AG04450 (cell line): ENCODE results near the gene USP12. TPM values are rescaled to one million over a fixed set of nuclear protein-coding genes. Genes with fewer than 3 reads are reported as not detected.
"Not testable (repeated sequence)": the region's sequence is repeated elsewhere in the genome, so short reads cannot be mapped to it uniquely, and the experiment has no call there.

ENCODE experiments used
- CTCF ChIA-PET: fragments of 300-600, 350-600 bp; formaldehyde crosslinking; extraction: SDS; loops from one replicate; lab custom pipeline; 2022; ENCODE audit warnings: antibody characterized with exemption, inconsistent platforms; lab: Charles Lee
- POLR2A ChIA-PET: fragments of 350-600 bp; formaldehyde crosslinking; extraction: SDS; loops from one replicate; lab custom pipeline; 2021; ENCODE audit warnings: antibody characterized with exemption, inconsistent platforms; lab: Yijun Ruan, JAX
- DNase-seq: peaks from one replicate; pipeline ENCODE4 v3.0.0-alpha.2; 2011; ENCODE audit warnings: low read depth, low spot score
- H3K27ac ChIP-seq: one replicate; pipeline ENCODE4 v1.5.1; 2012; ENCODE audit warnings: low read depth, low read length, control low read depth
- H3K27me3 ChIP-seq: one replicate; pipeline ENCODE4 v1.6.0; 2012; ENCODE audit warnings: low read length; ENCODE audit not compliant: control insufficient read depth, insufficient read depth
- H3K4me3 ChIP-seq: 2 replicates; pipeline ENCODE4 v1.5.1; 2011; ENCODE audit warnings: mild to moderate bottlenecking, low read depth, low read length, control low read depth
- H3K9me3 ChIP-seq: 2 replicates; pipeline ENCODE4 v1.5.1; 2012; ENCODE audit warnings: low read length; ENCODE audit not compliant: control insufficient read depth, insufficient read depth
- polyA plus RNA-seq: library from polyadenylated mRNA; depleted of rRNA; stranded (reverse); fragments of >200 nt; gene quantifications from 2 replicates; pipeline ENCODE4 v1.2.3, GENCODE V29; 2011
- TF ChIP-seq, protein P1 (sequence below): IDR thresholded peaks from 2 replicates; pipeline ENCODE4 v1.5.1; 2011; ENCODE audit warnings: low read depth, low read length, control low read depth, inconsistent platforms

The USP12 gene
- polyA plus RNA-seq, 1 experiment, result 18.0 TPM

DNA sequence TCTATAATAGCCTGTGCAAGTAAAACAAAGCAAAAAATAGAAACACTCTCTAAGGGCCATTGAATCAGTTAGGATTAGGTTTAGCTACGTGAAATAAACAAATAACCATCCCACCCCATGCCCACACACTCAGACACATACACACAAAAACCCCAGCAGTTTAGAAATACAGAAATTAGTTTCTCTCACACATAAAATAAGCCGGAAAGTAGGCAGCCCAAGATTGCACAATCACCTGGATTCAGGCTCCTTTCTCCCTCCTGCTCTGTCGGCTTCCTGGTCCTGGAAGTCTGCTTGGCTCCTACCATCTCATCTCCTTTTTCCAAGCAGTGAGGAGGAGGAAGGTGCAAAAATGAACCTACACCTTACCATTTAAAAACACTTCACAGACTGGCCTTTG lies 22.6 kb upstream of the USP12 start:
- ChIA-PET CTCF (interaction anchor here (0.9 to 1.4 kb wide), 4 partner anchors 10 to 209 kb away, joined by 3 to 6 read pairs (median 3); no protein-coding TSS in a partner anchor), POLR2A (interaction anchor here (0.5 to 1.4 kb wide), 3 partner anchors 9 to 57 kb away, joined by 3 to 4 read pairs (median 3); partner anchors contain the start of gene RPL21)
- Histone ChIP-seq H3K9me3 (peaks cover 4% of the 10 kb centered on the region; the same call in 1 of the 2 replicates), H3K27ac (no peak overlapping the region), H3K27me3 (no peaks in the 10 kb centered on the region), H3K4me3 (no peak overlapping the region)
- DNase-seq, result no peak
- TF ChIP-seq, protein P1, sequence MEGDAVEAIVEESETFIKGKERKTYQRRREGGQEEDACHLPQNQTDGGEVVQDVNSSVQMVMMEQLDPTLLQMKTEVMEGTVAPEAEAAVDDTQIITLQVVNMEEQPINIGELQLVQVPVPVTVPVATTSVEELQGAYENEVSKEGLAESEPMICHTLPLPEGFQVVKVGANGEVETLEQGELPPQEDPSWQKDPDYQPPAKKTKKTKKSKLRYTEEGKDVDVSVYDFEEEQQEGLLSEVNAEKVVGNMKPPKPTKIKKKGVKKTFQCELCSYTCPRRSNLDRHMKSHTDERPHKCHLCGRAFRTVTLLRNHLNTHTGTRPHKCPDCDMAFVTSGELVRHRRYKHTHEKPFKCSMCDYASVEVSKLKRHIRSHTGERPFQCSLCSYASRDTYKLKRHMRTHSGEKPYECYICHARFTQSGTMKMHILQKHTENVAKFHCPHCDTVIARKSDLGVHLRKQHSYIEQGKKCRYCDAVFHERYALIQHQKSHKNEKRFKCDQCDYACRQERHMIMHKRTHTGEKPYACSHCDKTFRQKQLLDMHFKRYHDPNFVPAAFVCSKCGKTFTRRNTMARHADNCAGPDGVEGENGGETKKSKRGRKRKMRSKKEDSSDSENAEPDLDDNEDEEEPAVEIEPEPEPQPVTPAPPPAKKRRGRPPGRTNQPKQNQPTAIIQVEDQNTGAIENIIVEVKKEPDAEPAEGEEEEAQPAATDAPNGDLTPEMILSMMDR, result no peak

DNA sequence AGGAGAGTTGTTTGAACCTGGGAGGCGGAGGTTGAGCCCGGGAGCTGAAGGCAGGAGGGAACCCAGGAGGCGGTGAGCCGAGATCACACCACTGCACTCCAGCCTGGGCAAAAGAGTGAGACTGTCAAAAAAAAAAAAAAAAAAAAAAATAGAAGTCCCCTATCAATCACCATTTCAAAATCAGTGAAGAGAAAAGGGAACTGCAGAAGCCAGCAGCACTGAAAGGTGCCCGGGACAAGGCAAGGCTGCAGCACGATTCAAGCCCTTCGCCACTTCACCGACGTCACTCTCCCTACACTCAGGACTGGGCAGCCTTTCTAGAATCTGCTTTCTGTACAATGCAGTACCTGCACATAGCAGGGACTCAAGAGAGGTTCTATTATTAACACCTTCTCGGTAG lies 21.9 kb upstream of the USP12 start:
- DNase-seq, result no peak
- POLR2A ChIA-PET, result no interaction called here
- Histone ChIP-seq H3K27ac (no peak overlapping the region), H3K4me3 (no peak overlapping the region), H3K9me3 (peaks cover 4% of the 10 kb centered on the region; the same call in 1 of the 2 replicates), H3K27me3 (no peaks in the 10 kb centered on the region)
- CTCF ChIA-PET, result no interaction called here
- TF ChIP-seq, protein P1, result no peak

DNA sequence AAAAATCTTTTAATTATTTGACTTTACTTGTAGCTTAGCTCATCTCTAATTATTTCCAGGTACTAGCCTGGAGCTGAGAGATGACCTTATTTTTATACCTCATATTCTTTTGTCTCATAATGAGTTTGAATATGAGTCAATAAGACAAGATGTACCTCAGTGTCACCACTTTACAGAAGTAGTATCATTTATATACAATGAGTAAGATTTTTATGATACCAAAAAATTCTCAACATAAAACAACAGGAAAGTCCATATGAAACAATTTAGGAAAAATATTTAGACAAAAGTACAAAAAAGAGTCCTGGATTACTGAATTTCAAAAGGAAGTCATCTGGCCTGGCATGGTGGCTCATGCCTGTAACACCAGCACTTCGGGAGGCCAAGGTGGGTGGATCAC lies 21.4 kb upstream of the USP12 start:
- no peak for DNase-seq
- ChIA-PET POLR2A (no interaction called here), CTCF (interaction anchor here (1.2 kb wide), 1 partner anchor 263 kb away, joined by 3 read pairs; no protein-coding TSS in a partner anchor)
- peaks cover 4% of the 10 kb centered on the region; the same call in 1 of the 2 replicates for H3K9me3 ChIP-seq
- no peak overlapping the region for H3K27ac ChIP-seq
- TF ChIP-seq, protein P1, result no peak
- H3K27me3 ChIP-seq, result no peaks in the 10 kb centered on the region
- no peak overlapping the region for H3K4me3 ChIP-seq

DNA sequence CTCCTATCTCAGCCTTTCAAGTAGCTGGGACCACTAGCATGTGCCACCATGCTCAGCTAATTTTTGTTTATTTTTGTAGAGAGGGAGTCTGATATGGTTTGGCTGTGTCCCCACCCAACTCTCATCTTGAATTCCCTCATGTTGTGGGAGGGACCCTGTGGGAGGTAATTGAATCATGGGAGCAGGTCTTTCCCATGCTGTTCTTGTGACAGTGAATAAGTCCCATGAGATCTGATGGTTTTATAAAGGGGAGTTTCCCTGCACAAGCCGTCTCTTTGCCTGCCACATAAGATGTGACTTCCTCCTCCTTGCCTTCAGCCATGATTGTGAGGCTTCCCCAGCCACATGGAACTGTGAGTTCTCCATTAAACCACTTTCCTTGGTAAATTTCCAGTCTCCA lies 20.8 kb upstream of the USP12 start:
- H3K27ac ChIP-seq, H3K9me3 ChIP-seq, POLR2A ChIA-PET, H3K27me3 ChIP-seq, H3K4me3 ChIP-seq, DNase-seq: not testable (repeated sequence)
- CTCF ChIA-PET, result interaction anchor here (1.0 to 1.2 kb wide), 2 partner anchors 170 to 262 kb away, joined by 3 to 4 read pairs; no protein-coding TSS in a partner anchor

DNA sequence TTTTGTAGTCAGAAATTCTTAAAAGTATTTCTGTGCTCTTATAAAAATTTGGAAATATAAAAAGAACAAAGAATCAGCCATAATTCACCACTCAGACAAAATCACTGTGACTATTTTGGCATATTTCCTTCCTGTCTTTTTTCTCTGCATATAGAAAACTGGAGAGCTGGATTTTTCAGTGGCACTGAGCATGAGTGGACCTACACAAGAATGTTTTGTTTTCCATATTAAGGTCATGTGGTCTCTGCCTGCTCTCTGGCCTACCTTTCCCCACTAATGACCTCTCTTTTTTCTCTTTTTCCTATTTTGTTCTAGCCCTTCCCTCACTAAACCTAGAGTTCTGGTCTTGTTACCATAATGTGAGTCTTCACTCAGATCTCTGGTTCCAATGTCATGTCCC lies 17.6 kb upstream of the USP12 start:
- no peak for DNase-seq
- Histone ChIP-seq H3K9me3 (no peaks in the 10 kb centered on the region), H3K27me3 (no peaks in the 10 kb centered on the region), H3K4me3 (no peak overlapping the region), H3K27ac (no peak overlapping the region)
- TF ChIP-seq, protein P1, result no peak
- ChIA-PET CTCF (no interaction called here), POLR2A (interaction anchor here (0.7 kb wide), 1 partner anchor 53 kb away, joined by 4 read pairs; no protein-coding TSS in a partner anchor)
